Sigmoid colon (tissue), 7 donors: ENCODE data around the gene PPFIBP1. TPM values are rescaled to one million over a fixed set of nuclear protein-coding genes. Genes with fewer than 3 reads are reported as not detected.
A peak's percentile ranks its signal among the peaks of the same experiment; 100 is the strongest.

Experiments
- DNase-seq: peaks from one replicate; pipeline ENCODE4 v3.0.0-alpha.2; 2019
- H3K27ac ChIP-seq, 4 donors: fragments of 200-600 bp; sonication (generic); one replicate each; pipeline ENCODE4 v1.5.1; 2016 to 2019; ENCODE audit warnings: mild to moderate bottlenecking in 1 of 4
- H3K27me3 ChIP-seq, 3 donors: fragments of 200-600 bp; sonication (generic); one replicate each; pipeline ENCODE4 v1.5.1; 2019; ENCODE audit warnings: mild to moderate bottlenecking in 1 of 3
- H3K36me3 ChIP-seq, 4 donors: fragments of 200-600 bp; sonication (generic); one replicate each; pipeline ENCODE4 v1.5.1; 2016 to 2019
- H3K4me1 ChIP-seq, 4 donors: fragments of 200-600 bp; sonication (generic); one replicate each; pipeline ENCODE4 v1.5.1; 2017 to 2019
- H3K4me3 ChIP-seq, 4 donors: fragments of 200-600 bp; sonication (generic); one replicate each; pipeline ENCODE4 v1.5.1; 2017 to 2019; ENCODE audit warnings: mild to moderate bottlenecking in 2 of 4, moderate library complexity in 1 of 4
- H3K9me3 ChIP-seq, 4 donors: fragments of 200-600 bp in 3 of 4; sonication (generic) in 3 of 4; one replicate each; pipeline versions ENCODE4 v1.5.1 to v1.6.1; 2013 to 2019
- CTCF ChIP-seq, 4 experiments: fragments of 450-650 bp in 3 of 4; fragments of 200-600 bp in 1 of 4; IDR thresholded peaks; one replicate each; pipeline ENCODE4 v1.5.1; 2016 to 2019; ENCODE audit warnings: antibody characterized with exemption in 4 of 4, mild to moderate bottlenecking in 3 of 4, moderate library complexity in 2 of 4
- EP300 ChIP-seq, 4 donors: sonication (generic); formaldehyde crosslinking; IDR thresholded peaks; one replicate each; pipeline ENCODE4 v1.6.1; 2017; ENCODE audit warnings: antibody characterized with exemption in 4 of 4
- POLR2A ChIP-seq, 2 donors: fragments of 450-650 bp; IDR thresholded peaks; one replicate each; pipeline ENCODE4 v1.6.1; 2016; ENCODE audit warnings: antibody characterized with exemption in 2 of 2, mild to moderate bottlenecking in 2 of 2, moderate library complexity in 2 of 2
- POLR2AphosphoS5 ChIP-seq, 4 donors: sonication (generic); formaldehyde crosslinking; IDR thresholded peaks; one replicate each; pipeline ENCODE4 v1.6.1; 2017; ENCODE audit warnings: antibody characterized with exemption in 4 of 4
- WGBS, 2 donors: extraction: QIAGEN DNeasy Blood & Tissue Kit; methylation state at CpG; one replicate each; pipeline ENCODE4 v1.1.7; 2013; 5-methylcytosine and 5-hydroxymethylcytosine counted together
- intact Hi-C: fragments of 100-400 bp; cut with DNase I; formaldehyde crosslinking; loops from one replicate; pipeline ENCODE4 v1.15.1; 2023
- polyA plus RNA-seq, 3 donors: library from polyadenylated mRNA; stranded (reverse); fragments of 200-250 nt; gene quantifications; one replicate each; pipeline ENCODE4 v1.2.3, GENCODE V29; 2013
- total RNA-seq, 4 donors: library from RNA; depleted of rRNA; stranded (reverse); fragments of >200 nt; gene quantifications; one replicate each; pipeline ENCODE4 v1.1.0, GENCODE V29; 2016
- donor health status: healthy with polysubstance abuse.
- donor health status: Bipolar disorder and iron deficiency.
- donor health status: healthy.

Gene PPFIBP1
- total and polyA plus RNA-seq, 7 donors: 5.5 to 101 (median 65.3) TPM

GRCh38 chr12:27665704-27666103, 141.7 kb downstream of the PPFIBP1 start:
- Histone ChIP-seq H3K27ac (no peak overlapping the region), H3K9me3 (no peaks in the 10 kb centered on the region), H3K36me3 (peaks cover 11 to 72% (median 21%) of the 10 kb centered on the region in 4 donors), H3K4me3 (no peak overlapping the region), H3K27me3 (no peaks in the 10 kb centered on the region), H3K4me1 (no peaks in the 10 kb centered on the region)
- no peak for DNase-seq
- 77 to 85% methylated on average over 3 of the region's 3 CpGs for whole genome bisulfite sequencing, 2 donors
- intact Hi-C loops: no loop called here
- TF ChIP-seq CTCF (IDR thresholded peaks at IDR 0.05) (no peak), POLR2AphosphoS5 (IDR thresholded peaks at IDR 0.05) (no peak), POLR2A (IDR thresholded peaks at IDR 0.05) (no peak), EP300 (IDR thresholded peaks at IDR 0.05) (no peak)

- WGBS, 2 donors: 45 to 55% methylated on average over 3 of the region's 3 CpGs
- Histone ChIP-seq H3K27me3 (no peaks in the 10 kb centered on the region), H3K9me3 (no peaks in the 10 kb centered on the region), H3K4me1 (no peaks in the 10 kb centered on the region), H3K4me3 (no peak overlapping the region), H3K36me3 (peaks cover 14 to 68% (median 16%) of the 10 kb centered on the region in 4 donors), H3K27ac (no peak overlapping the region)
- no peak for DNase-seq
- TF ChIP-seq POLR2AphosphoS5 (IDR thresholded peaks at IDR 0.05) (no peak), CTCF (IDR thresholded peaks at IDR 0.05) (no peak)
- intact Hi-C loops: no loop called here
These were observed 142.5 kb downstream of the PPFIBP1 start for GRCh38 chr12:27666510-27666909.

GRCh38 chr12:27667540-27667939, 143.5 kb downstream of the PPFIBP1 start:
- Histone ChIP-seq H3K27ac (no peak overlapping the region), H3K4me3 (no peak overlapping the region), H3K9me3 (no peaks in the 10 kb centered on the region), H3K27me3 (no peaks in the 10 kb centered on the region), H3K36me3 (peaks cover 14 to 77% (median 16%) of the 10 kb centered on the region in 4 donors), H3K4me1 (no peaks in the 10 kb centered on the region)
- DNase-seq: no peak
- intact Hi-C loops: no loop called here
- TF ChIP-seq POLR2A (IDR thresholded peaks at IDR 0.05) (no peak), EP300 (IDR thresholded peaks at IDR 0.05) (no peak)
- 90 to 93% methylated on average over 6 of the region's 6 CpGs for WGBS, 2 donors

GRCh38 chr12:27672051-27672450, 148.0 kb downstream of the PPFIBP1 start:
- H3K4me1 ChIP-seq: peaks cover 0 to 7% (median 0%) of the 10 kb centered on the region in 4 donors
- 88 to 91% methylated on average over 4 of the region's 4 CpGs for WGBS, 2 donors
- no peak overlapping the region for H3K27ac ChIP-seq
- DNase-seq: no peak
- intact Hi-C loops: no loop called here
- H3K4me3 ChIP-seq: no peak overlapping the region
- peaks cover 15 to 77% (median 19%) of the 10 kb centered on the region in 4 donors for H3K36me3 ChIP-seq
- H3K27me3 ChIP-seq: no peaks in the 10 kb centered on the region
- no peaks in the 10 kb centered on the region for H3K9me3 ChIP-seq
- TF ChIP-seq POLR2AphosphoS5 (IDR thresholded peaks at IDR 0.05): no peak
- TF ChIP-seq CTCF (IDR thresholded peaks at IDR 0.05): no peak
- TF ChIP-seq POLR2A (IDR thresholded peaks at IDR 0.05): no peak
- TF ChIP-seq EP300 (IDR thresholded peaks at IDR 0.05): no peak

GRCh38 chr12:27672643-27673042, 148.6 kb downstream of the PPFIBP1 start:
- no peak overlapping the region for H3K4me3 ChIP-seq
- H3K36me3 ChIP-seq: peaks cover 14 to 77% (median 22%) of the 10 kb centered on the region in 4 donors
- TF ChIP-seq CTCF (IDR thresholded peaks at IDR 0.05) (no peak), POLR2A (IDR thresholded peaks at IDR 0.05) (no peak), EP300 (IDR thresholded peaks at IDR 0.05) (no peak), POLR2AphosphoS5 (IDR thresholded peaks at IDR 0.05) (no peak)
- H3K27me3 ChIP-seq: no peaks in the 10 kb centered on the region
- WGBS, 2 donors: 86 to 92% methylated on average over 1 of the region's 1 CpG
- no peak for DNase-seq
- peaks cover 0 to 7% (median 0%) of the 10 kb centered on the region in 4 donors for H3K4me1 ChIP-seq
- no peaks in the 10 kb centered on the region for H3K9me3 ChIP-seq
- intact Hi-C loops: no loop called here
- H3K27ac ChIP-seq: peak overlapping the region in 1 of 4 donors; percentile 5
